HG02610 (cell line): ENCODE measurements around the gene TDRD9.
"Not testable (repeated sequence)": the region's sequence is repeated elsewhere in the genome, so short reads cannot be mapped to it uniquely, and the experiment has no call there.

Experiments used
- ATAC-seq: cut with Tn5 transposase; IDR thresholded peaks from one replicate; pipeline ENCODE4 v1.9.1; 2021; ENCODE audit warnings: mild to moderate bottlenecking, moderate library complexity; ENCODE audit not compliant: unreplicated experiment

Gene TDRD9

DNA sequence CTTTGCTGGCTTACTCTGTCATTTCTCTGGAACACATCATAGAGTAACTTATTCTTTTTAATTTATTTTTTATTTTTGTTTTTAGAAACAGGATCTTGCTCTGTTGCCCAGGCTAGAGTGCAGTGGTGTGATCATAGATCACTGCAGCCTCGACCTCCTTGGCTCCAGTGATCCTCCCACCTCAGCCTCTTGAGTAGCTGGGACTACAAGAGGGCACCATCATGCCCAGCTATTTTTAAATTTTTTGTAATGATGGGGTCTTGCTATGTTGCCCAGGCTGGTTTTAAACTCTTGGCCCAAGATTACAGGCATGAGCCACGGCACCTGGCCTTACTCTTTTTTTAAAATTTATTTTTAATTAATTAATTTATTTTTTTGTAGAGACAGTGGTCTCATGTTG lies 46.3 kb downstream of the TDRD9 start:
- ATAC-seq, result no peak

DNA sequence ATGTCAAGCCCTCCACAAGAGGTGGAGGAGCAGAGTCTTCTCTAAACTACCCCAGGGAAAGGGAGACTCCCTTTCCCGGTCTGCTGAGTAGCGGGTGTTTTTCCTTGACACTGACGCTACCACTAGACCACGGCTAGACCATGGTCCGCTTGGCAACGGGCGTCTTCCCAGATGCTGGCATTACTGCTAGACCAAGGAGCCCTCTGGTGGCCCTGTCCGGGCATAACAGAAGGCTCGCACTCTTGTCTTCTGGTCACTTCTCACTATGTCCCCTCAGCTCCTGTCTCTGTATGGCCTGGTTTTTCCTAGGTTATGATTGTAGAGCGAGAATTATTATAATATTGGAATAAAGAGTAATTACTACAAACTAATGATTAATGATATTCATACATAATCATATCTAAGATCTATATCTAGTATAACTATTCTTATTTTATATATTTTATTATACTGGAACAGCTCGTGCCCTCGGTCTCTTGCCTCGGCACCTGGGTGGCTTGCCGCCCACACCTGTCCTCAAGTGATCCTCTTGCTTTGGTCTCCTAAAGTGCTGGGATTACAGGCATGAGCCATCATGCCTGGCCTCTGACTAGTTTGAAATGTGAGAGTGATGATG lies 52.5 kb downstream of the TDRD9 start:
- not testable (repeated sequence) for ATAC-seq

- ATAC-seq, result no peak
These were observed 55.9 kb downstream of the TDRD9 start for GRCh38 chr14:103984196-103984595.

DNA sequence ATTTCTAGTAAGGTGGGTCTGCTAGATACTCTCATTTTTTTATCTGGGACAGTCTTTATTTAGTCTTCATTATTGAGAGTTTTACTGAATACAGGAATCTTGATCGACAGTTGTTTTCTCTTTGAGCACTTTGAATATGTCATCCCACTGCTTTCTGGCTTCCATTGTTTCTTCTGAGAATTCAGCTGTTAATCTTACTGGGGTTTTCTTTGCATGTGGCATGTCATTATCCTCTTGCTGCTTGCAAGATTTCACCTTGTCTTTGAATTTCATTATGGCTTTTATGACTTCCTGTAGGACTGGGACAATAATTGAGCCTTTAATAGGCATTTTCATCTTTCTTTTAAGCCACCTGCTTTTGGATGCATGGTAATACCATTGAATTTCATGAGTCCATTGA lies 60.8 kb downstream of the TDRD9 start:
- ATAC-seq, result no peak

DNA sequence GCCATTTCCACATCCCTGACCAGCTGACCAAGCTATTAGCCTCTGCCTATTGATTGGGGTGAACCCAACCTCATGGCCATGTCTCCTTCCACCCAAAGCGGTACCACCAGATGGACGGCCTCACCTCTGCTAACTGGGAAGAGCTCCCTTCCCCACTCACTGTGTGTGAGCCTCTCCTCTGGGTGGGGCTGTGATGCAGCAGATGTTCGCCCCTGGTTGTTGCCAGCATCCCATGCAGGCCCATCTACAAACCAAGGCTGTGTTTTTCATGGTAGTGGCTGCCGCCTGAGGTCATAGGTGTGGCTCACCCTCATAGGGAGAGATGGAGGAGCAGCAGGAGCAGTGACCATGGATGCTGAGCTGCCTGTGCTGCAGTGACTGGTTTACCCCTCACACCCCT lies 61.7 kb downstream of the TDRD9 start:
- ATAC-seq, result no peak

DNA sequence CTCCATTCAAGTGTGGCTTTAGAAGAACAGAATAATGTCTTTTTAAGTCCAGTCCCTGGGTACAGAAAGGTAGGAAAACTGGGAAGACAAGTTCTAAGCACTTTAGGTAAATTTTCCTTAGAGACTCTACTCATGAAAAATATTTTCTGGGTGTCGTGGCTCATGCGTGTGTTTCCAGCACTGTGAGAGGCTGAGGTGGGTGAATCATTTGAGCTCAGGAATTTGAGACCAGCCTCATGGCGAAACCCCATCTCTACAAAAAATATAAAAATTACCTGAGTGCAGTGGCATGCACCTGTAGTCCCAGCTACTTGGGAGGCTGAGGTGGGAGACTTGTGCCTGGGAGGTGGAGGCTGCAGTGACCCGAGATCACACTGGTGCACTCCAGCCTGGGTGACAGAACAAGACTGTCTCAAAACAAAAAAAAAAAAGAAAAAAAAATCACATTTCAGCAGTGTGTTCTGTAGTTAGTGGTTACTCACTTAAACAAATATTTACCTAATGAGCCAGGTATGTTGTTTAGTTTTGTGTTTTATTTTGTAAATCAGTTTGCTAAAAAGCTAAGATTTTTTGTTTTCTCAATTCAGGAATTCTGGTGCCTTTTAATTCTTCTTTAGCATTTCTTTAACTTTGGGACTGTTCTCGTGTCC lies 66.4 kb downstream of the TDRD9 start:
- no peak for ATAC-seq

GRCh38 chr14:103995876-103996275 lies 67.6 kb downstream of the TDRD9 start:
- no peak for ATAC-seq

DNA sequence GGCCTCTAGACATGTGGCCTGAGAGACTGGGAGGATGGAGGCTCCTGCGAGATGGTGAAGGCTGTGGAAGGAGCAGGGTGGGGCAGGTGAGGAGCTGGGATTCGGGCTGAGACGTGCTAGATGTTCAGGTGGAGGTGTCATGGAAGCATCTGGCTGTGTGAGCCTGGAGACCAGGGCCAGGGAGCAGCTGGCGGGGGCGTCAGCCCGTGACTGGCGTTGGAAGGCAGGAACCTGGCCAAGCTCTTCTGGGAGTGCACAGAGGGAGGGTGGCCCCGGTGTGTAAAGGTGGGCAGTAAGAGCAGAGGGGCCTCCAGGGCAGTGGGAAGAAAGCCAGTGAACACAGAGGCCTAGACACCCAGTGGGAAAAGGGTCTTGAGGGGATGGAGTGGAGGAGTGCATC lies 69.1 kb downstream of the TDRD9 start:
- ATAC-seq, result no peak

- ATAC-seq, result no peak
These were observed 69.8 kb downstream of the TDRD9 start for GRCh38 chr14:103998027-103998426.

- no peak for ATAC-seq
These were observed 71.7 kb downstream of the TDRD9 start for GRCh38 chr14:103999795-104000440.

GRCh38 chr14:104001003-104001402 lies 72.7 kb downstream of the TDRD9 start:
- ATAC-seq, result no peak

DNA sequence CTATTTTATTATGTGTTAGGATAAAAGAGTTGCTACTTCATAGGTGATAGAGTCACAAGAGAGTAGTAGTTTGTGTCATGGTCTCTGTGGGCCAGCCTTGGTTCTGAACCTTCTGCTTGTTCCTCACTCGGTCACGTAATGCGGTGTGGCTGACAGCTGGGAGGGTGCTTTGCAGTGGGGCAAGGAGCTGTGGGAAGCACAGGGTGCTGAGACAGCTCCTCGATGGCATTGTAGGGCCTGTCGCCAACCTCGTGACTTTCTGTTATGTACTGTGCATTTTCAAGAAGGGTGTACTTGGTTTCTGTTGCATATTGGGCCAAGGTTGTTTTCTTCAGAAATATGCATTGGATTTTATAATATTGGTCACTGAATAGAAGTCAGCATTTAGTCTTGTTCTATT lies 75.4 kb downstream of the TDRD9 start:
- no peak for ATAC-seq

DNA sequence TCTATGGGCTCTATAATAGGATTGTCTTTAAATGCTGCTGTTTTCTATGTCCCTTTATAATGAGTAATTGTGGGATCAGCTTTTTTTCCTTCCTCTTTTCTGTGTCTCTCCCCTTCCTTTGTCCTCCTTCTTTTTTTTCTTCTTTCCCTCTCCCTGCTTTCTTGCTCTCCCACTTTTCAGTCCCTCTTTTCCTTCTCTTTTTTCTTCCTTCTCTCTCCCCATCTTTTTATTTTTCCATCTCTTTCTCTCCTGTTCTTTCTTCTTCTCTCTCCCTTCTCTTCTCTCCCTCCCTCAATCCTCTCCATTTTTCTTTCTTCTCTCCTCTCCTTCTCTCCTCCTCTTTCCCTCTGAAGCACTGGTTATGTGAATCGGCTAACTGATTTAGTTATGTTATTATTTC lies 76.6 kb downstream of the TDRD9 start:
- no peak for ATAC-seq

GRCh38 chr14:104005489-104005888 lies 77.2 kb downstream of the TDRD9 start:
- ATAC-seq, result no peak

- ATAC-seq, result no peak
These were observed 78.9 kb downstream of the TDRD9 start for GRCh38 chr14:104007121-104007520.

DNA sequence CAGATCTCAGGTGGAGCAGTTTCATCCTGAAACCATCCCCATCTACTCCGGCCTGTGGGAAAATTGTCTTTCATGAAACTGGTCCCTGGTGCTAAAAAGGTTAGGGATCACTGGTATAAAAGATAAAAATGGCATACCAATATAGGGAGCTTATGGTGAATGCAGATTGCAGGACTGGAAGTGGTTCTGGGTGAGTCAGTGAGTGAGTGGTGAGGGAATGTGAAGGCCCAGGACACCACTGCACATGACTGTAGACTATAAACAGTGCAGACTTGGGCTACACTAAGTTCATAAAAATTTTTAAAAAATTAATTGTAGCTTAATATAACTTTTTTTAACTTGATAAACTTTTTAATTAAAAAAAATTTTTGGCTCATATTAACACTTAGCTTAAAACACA lies 81.0 kb downstream of the TDRD9 start:
- no peak for ATAC-seq

DNA sequence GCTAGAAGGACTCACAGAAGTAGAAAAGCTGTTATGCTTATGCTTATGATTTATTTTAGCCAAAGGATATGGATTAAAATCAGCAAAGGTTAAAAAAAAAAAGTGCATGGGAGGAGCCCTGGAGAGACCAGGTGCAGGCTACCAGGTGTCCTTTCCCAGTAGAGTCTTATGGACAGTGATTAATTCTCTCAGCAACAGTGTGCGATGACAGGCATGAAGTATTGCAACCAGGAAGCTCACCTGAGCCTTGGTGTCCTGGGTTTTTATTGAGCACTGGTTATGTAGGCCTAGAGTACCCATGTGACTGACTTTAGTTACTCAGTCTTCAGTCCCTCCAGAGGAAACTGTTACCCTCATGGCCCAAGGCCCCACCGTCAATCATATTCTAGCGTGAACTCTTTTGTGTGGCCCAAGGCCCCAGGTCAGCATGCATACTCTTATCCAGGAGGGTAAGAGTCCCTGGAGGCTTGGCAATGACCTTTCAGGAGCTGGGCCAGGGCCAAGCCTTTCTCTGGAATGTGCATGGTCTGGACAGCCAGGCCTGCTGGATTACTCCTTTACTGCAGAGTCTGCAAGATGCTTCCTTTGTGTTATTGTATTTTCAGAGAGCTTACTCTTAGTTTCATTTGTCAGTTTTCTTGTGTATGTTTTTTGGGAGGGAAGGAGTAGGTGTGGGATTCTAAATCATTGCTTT lies 83.7 kb downstream of the TDRD9 start:
- no peak for ATAC-seq

- ATAC-seq, result no peak
These were observed 86.5 kb downstream of the TDRD9 start for GRCh38 chr14:104014764-104015163.

DNA sequence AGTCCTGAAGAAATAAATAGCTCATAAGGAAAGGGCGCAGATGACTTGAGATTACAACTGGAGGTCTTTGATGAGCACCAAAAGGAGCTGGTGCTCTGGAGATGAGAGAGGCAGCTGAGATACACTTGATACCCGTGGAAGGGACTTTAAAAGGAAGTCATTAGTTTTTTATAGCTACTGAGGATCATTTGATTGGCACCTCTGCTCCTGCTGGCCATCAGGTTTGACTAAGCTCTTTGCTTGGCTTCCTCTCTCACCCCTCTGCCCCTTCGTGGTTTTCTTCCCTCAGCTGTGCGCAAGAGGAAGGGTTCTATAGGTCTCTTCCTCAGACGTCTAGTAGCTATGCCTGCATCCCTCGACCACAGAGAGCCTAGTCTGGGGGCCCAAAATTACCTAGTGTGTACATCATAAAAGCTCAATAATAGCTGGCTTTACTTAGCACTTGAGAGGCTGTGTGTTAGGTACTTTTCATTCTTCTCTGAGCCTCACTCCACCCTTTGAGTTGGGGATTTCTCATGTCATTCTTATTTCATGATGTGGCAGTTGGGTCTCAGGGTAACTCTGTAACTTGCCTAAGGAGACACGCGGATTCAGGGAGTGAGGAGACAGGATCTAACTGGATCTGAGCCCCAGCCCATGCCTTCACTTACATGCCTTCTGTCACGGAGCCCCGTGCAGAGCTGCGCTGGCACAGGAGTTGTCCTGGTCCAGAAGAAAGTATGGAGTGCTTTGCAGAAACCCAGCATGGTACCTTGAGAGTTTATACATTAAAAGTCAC lies 88.8 kb downstream of the TDRD9 start:
- ATAC-seq, result no peak

- ATAC-seq, result no peak
These were observed 90.8 kb downstream of the TDRD9 start for GRCh38 chr14:104019029-104019428.

DNA sequence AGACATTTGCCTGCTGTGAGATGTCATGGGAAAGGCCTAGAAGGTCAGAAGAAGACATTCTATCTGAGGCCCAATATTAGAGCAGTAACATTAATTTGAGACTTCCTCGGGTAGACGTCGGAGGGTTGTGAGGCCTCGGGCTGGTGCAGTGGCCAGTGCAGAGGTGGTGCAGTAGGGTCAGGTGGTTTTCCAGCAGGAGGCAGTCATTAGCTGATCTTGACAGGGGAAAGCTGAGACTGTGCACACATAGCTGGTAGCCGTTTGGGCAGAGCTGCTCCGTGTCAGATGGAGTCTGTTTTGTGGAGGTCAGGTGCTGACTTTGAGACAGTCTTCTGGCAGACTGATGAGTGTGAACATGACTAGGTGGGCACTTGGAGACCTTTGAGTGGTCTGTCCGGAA lies 91.5 kb downstream of the TDRD9 start:
- no peak for ATAC-seq
